Activated CD4-positive, alpha-beta T cell treated with anti-CD3 and anti-CD28 coated beads, Interleukin-2, Interleukin-6, amounts not matched to agents 100 ng/mL and 50 ng/mL, durations not matched to agents 16 hours and 8 hours (primary cell): ENCODE measurements around the gene KDM2B.

Experiments
- DNase-seq: peaks from one replicate; pipeline ENCODE4 v3.0.0-alpha.2; 2020

The KDM2B gene

GRCh38 chr12:121560392-121561008 lies 20.3 kb downstream of the KDM2B start:
- DNase-seq = no peak

DNA sequence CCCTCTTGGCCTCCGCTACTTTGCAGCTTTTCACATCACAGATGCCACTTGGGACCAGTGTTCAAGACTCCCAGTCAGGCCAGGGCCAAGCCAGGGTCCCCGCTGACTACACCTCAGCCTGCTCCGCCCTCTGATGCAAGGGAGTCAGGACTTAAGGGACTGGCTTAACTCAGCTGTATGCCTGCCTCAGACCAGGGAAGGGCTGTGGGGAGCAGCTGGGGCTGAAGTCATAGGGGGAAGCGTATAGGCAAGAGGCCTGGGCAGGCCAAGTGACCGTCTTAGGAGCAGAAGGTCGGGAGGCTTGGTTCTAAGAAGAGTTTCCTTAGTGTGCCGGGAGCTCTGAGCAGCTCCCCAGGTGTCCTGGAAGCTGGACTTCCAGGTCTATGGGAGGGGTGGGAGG lies 21.9 kb downstream of the KDM2B start:
- DNase-seq = no peak

DNA sequence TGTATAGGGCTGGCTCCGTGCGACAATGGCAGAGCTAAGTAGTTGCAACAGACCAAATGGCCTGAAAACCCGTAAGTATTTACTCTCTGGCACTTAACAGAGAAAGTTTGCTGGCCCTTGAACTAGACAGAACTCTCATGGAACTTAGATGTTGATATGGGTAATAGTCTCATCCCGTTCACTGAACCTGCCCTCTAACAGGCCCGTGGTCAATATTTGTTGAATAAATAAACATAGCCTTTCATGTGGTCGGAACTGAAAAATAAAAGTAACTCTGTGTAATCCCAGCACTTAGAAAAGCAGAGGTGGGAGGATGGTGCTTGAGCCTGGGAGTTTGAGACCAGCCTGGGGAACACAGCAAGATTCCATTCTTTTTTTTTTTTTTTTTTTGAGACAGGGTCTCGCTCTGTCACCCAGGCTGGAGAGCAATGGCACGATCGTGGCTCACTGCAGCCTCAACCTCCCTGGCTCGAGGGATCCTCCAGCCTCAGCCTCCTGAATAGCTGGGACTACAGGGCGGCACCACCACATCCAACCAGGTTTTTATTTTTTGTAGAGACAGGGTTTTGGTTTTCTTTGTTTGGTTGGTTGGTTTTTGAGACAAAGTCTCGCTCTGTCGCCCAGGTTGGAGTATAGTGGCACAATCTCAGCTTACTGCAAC lies 29.7 kb downstream of the KDM2B start:
- DNase-seq = no peak

DNA sequence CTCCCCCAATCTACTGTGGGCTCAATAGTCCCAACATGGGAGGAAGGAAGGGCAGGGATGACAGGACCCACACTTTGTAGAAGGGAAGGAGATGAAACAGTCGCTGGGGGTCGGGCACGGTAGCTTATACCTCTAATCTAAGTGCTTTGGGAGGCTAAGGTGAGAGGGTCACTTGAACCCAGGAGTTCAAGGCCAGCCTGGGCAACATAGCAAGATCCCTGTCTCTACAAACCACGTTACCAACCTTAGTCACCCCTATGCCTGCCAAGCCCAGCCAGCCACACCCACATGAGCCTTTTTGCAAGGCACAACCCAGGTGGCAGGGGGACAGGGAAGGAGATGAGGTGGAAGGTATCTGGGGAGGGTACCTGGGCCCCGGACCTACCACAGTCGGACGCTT lies 31.7 kb downstream of the KDM2B start:
- no peak for DNase-seq

GRCh38 chr12:121545480-121545879 lies 35.3 kb downstream of the KDM2B start:
- DNase-seq = no peak

GRCh38 chr12:121543786-121544185 lies 37.0 kb downstream of the KDM2B start:
- no peak for DNase-seq

GRCh38 chr12:121539908-121540307 lies 40.9 kb downstream of the KDM2B start:
- no peak for DNase-seq

GRCh38 chr12:121538699-121539061 lies 42.1 kb downstream of the KDM2B start:
- DNase-seq = peak; percentile 32

GRCh38 chr12:121537814-121538698 lies 42.8 kb downstream of the KDM2B start:
- DNase-seq = peak; percentile 30

GRCh38 chr12:121536899-121537813 lies 43.7 kb downstream of the KDM2B start:
- DNase-seq = peak; percentile 68

- peak; percentile 41 for DNase-seq
Measured at GRCh38 chr12:121536054-121536898, 44.5 kb downstream of the KDM2B start.

DNA sequence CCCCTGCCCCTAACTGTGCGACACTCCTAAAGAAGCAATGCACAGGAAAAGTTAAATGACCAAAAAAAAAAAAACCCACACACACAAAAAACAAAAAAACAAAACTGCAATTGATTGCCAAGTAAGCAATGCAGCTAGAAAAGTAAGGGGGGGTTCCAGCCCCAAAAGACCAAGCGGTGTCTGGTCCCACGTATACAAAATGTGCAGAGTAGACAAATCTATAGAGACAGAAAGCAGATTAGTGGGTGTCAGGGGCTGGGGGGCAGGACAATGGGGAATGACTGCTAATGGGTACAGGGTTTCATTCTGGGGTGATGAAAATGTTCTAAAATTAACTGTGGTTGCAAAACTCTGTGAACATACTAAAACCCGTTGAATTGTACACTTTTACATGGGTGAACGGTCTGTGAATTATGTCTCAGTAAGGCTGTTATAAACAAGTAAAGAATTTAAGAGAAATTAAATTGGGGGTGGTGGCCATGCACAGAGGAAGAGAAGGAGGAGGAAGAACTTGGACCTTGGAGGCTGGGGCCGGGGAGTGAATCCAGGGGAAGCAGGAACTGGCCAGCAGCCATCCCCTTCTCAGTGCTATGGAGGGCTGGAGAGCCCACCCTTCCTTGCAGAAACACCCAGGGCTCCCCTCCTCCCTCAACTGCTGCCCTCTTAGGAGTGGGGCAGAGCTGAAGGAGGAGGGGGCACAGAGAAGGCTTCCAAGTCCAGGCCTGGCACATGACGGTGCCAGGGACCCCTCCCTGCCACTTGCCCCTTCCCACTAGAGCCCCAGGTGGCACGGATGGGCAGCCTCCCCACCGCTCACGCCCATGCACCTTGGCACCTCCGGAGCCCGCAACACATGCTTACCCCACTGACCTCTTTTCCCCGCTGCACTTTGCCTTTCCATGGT lies 45.4 kb downstream of the KDM2B start:
- DNase-seq = no peak

DNA sequence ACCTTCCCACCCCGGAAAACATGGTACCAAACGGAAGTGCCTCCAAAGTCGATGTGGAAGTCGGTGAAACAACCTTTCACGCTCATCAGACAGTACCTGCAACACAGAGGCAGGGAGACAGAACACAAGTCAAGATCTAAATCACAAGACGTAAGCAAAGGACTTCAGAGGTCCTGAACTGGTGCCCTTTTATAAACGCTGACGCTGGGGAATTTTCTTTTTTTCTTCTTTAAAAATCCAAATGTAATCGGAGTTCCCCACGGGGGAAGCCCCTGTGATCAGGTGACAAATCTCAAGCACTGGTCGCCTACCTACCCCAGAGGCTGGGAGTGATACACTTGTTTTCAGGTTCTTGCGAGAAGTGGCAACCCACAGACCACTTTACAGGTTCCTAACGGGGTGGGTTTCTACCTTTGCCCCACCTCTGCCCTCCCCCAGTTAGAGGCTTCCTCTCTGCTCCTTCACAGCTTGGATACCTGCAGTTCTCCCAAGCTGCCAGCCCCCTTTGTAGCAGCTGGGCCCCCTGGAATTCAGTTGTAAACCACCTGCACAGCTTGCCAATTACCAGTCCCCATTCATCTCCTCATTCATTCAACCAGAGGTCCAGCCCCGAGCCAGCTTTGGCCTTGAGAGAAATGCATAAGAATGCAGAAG lies 46.2 kb downstream of the KDM2B start:
- DNase-seq = peak; percentile 44

DNA sequence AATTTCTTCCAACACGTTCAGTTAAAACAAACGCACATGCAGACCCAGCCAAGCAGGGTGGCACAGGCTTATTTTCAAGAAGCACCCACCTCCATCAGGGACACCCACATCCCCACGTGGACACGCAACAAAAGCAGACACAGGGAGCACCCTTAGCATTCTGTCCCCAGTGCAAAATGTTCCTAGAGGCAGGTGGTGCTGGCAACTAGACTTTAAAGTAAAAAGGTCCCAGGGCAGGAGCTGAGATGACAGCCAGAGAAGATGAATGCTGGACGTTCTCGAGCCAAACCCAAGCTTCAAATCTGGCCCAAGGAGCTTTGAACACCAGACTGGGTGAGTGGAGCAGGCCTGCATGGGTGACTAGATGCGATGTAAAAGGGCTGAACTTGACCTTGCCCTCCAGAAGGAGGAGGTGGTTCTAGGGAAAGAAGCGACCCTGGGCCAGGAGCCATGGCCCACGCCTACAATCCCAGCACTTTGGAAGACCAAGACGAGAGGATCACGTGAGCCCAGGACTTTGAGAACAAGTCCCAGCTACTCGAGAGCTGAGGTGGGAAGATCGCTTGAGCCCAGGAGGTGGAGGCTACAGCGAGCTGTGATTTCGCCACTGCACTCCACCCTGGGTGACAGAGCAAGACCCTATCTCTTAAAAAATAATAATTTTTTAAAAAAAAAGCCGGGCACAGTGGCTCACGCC lies 47.3 kb downstream of the KDM2B start:
- DNase-seq = no peak

DNA sequence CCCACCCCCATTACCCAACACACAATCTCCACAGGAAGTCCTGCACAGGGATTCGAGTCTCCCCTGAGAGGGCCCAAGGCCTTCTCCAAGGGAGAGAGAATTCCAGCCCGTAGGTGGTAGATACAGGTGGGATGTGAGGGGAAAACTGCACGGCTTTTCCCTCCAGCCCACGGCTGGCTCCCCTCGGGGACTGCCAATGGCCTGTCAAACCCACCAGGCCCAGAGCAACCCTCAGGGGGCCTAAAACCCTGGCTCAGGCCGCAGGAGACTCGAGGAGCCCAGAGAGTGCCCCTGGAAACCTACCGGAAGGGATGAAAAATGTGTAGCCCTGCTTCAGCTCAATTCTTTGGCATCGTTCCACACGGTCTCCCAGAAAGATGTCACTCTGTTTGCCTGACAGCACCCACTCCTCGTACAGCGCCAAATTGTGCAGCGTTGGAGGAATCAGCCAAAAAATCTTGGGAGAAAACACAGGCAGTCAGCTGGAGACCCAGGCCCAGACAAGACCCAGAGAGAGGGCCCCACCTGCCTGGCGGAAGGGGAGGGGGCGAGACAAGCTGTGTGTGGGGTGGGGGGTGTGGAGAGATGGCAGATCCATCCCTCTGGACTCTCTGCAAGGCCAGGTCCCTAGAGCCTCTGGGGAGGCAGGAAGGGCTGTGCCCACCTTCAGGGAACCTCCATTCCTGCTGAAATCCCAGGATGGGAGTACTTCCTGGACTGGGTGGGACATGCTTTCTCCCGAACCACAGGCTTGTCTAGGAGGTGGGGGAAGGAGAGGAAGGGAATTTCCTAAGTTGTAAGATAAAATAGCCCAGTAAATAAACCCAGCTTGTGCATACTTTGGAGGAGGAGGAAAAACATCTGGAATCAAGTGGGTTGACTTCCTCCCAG lies 48.1 kb downstream of the KDM2B start:
- no peak for DNase-seq

GRCh38 chr12:121531356-121531750 lies 49.5 kb downstream of the KDM2B start:
- no peak for DNase-seq

DNA sequence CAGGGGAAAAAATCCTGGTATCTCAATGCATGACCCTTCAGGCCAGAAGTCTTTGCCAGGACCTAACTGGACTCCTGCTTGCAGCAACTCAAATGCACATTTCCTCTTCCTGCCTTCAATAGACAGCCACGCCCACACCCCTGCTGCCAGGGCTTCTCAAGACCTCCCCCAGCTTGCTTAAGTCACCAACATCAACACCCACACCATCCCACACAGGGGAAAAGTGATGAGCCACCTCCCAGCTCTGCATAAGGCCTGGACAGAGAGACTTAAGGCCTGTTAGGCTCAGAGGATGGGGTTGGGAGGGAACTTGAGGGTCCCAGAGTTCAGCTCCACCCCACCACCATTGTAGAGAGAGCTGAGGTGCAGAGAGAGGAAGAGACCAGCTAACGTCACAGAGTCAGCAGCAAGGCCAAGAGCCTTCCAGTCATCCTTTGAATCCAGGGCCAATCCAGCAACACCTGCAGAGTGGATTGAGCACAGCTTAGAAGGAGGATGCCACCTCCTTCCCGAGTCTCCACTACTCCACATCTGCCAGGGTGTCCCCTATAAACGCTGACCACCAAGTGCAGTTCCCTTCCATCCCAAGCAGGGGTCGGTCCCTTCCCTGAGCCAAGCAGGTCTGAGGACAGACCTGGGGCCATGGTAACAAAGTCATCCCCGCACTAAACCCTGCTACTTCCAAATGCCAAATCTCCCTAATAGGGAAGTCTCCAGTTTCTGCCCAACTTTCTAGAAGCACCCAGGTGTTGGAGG lies 50.0 kb downstream of the KDM2B start:
- DNase-seq = peak; percentile 77

- no peak for DNase-seq
Measured at GRCh38 chr12:121529184-121529583, 51.6 kb downstream of the KDM2B start.
